HUDEP-2 (cell line): ENCODE measurements around the gene NOSTRIN.
A peak's percentile ranks its signal among the peaks of the same experiment; 100 is the strongest.
"Not testable (repeated sequence)": the region's sequence is repeated elsewhere in the genome, so short reads cannot be mapped to it uniquely, and the experiment has no call there.

Experiments used
- DNase-seq, 76 experiments: peaks; one replicate each; lab custom pipeline; 2025; ENCODE audit not compliant: unreplicated experiment in 76 of 76; lab: John Stamatoyannopoulos, UW

The NOSTRIN gene

GRCh38 chr2:168801961-168802858 is at the start of gene NOSTRIN:
TSS of gene NOSTRIN (plus strand) at chr2:168802637. CDS start at chr2:168802647, 10 bp downstream.
- no peak for DNase-seq

DNA sequence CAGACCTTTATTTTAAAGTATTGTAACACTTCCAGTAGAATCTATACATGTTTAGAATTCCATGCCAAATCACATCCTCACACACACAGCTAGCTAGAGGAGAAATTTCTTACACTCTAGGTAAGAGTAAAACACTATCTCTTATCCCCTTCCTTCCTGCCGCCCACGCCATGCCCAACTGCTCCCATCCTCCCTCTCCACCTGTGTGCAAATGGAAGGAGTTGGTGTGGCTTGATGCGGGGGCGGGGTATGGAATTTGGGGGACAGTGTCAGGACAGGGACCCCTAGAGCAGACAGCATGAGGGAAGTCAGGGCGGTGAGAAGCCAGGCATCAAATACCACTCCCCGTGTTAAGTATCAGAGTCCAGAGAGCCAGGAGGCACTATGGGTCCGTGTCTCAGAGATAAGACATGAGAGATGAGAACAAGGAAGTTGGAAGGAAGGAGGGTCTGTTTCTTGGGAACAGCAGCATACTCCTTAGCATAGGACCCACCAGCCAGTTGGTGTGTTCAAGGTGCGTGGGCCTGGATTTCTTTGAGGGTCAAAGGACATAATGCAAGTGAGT is 48.6 kb upstream of the NOSTRIN start:
- no peak for DNase-seq

DNA sequence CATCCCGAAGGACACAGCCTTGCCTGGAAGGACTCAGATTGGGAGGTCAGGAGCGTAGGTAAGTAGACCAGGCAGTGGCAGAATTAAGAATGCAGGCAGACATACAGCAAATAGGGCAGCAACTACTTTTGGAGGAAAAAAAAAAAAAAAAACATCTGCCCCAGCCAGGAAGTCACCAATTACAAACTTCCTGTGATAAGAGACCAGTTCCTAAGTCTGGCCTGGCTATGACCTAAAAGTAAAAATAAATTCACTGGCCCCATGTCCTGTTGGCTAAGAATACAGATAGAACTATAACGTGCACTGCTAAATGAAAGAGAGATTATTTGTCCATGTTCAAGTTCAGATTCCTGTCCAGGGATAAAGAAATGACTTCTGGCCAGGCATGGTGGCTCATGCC is 45.2 kb upstream of the NOSTRIN start:
- no peak for DNase-seq

GRCh38 chr2:168758970-168759820 is 43.2 kb upstream of the NOSTRIN start:
- peak in 34 of 76 experiments; percentile 2 to 61 (median 27) for DNase-seq

- no peak for DNase-seq
Observed at GRCh38 chr2:168765401-168765800, 37.0 kb upstream of the NOSTRIN start.

DNA sequence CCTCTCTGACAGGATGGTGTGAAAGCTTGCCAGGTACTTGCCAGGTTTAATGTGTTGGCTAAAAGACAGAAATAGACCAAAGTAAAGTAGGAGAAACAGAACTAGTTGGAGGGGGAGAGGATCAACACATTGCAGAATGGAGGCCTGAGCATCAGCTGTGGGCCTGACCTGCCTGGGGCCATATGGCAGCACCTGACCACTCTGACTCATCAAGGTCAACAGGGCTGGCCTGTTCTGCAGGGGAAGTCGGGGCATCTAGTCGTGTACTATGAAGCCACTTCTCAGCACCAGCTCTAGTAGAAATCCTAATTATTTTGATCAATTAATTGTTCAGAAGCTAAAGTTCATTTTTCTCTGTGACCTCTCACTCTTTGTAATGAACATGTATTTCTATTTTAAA is 35.8 kb upstream of the NOSTRIN start:
- no peak for DNase-seq

DNA sequence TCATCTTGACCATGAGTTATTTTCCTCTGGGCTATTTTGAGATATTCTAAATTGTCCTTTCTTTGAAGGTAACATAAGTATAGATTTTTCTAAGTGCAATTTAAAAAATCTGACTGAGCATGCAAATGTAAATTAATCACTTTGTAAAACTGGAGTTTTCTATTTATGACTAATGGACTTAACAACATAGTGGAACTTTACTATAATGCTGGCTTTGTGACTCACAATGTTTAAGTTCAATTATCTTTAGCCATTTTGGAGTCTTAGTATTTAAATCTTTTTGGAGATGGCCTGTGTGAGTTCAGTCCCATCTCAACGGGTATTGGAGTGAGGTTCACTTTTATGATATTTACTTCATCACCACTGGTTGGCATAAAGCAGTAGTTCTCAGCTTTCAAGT is 35.2 kb upstream of the NOSTRIN start:
- DNase-seq: no peak

- DNase-seq: not testable (repeated sequence)
Observed at GRCh38 chr2:168768357-168768756, 34.1 kb upstream of the NOSTRIN start.

- DNase-seq: no peak
Observed at GRCh38 chr2:168770796-168771195, 31.6 kb upstream of the NOSTRIN start.

DNA sequence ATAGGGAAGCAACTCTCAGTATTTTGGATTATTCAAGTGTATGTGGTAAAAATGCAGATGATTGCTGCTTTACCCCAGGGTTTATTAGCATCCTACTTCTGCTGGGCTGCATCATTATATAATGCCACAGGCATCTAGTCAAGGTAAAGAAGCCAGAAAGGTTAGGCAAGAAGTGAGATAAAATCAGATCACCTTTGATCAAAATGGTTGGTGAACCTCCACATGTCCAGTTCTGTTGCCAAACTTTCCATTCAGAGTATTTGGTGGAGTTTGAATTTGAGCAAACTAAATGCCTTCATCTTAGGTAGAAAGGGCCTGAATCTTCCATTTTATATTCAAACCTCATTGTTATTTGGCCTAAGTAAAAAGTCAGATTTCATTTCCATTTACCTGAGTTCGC is 29.7 kb upstream of the NOSTRIN start:
- DNase-seq: no peak

DNA sequence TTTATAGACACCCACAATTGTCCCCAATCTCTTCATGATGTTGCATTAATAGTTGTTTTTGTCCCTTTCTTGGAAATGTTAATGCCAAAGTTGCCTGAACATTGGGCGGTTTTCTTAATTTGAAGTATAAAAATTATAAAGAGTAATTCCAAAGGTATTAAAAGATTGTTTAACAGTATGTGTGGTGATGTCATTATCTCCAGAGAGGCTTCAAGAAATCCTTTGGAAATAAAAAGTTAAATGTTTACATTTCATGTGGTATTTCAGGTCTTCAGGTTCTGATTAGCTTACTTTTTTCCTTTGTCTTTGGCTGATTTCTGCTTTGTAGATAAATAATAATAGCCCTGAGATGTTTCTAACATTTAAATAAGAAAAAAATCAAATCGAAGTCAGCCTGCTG is 29.3 kb upstream of the NOSTRIN start:
- no peak for DNase-seq

DNA sequence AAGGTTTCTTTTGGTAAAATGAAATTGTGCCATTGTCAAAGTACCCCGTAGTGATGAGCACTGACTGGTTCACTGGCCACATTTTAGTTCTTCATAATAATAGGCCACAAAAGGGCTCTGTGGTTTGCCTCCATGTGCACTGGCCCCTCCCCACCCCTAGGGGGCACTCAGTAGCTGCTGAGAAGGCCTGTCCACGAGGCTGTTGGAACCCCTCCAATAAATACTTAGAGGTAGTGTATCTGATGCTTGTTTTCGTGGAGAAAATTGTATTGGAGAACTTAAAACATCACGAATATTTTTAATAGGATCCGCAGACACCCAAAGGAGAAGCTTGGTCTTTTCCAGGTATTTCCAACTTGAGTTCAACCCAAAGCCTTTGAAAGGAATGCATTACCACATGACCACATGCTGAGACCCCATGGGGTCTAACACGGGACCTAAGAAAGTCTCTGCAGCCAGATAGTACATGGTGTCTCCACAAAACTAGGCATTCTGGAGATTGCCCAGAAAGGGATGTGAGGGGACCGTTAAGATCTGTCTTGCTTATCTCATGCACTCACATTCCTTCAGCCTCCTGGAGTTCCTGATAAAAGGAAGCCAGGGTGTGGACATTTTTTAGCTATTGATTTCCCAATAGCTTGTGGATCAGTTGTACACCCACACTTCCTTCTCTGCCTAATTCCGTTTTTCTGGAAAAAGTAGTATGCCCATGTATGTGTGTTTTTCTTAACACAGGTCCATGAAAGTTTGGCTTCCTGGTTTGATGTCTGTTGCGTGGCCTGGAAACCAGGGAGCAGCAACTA is 28.5 kb upstream of the NOSTRIN start:
- DNase-seq: peak in 75 of 76 experiments; percentile 17 to 90 (median 63)

- DNase-seq: no peak
Observed at GRCh38 chr2:168775837-168776236, 26.6 kb upstream of the NOSTRIN start.

GRCh38 chr2:168780669-168781071 is 21.8 kb upstream of the NOSTRIN start:
- DNase-seq: peak in 1 of 76 experiments; percentile 46

GRCh38 chr2:168781191-168781817 is 21.1 kb upstream of the NOSTRIN start:
- peak in 48 of 76 experiments; percentile 6 to 81 (median 38) for DNase-seq

GRCh38 chr2:168782271-168782670 is 20.2 kb upstream of the NOSTRIN start:
- DNase-seq: no peak

GRCh38 chr2:168784993-168785392 is 17.4 kb upstream of the NOSTRIN start:
- DNase-seq: no peak

DNA sequence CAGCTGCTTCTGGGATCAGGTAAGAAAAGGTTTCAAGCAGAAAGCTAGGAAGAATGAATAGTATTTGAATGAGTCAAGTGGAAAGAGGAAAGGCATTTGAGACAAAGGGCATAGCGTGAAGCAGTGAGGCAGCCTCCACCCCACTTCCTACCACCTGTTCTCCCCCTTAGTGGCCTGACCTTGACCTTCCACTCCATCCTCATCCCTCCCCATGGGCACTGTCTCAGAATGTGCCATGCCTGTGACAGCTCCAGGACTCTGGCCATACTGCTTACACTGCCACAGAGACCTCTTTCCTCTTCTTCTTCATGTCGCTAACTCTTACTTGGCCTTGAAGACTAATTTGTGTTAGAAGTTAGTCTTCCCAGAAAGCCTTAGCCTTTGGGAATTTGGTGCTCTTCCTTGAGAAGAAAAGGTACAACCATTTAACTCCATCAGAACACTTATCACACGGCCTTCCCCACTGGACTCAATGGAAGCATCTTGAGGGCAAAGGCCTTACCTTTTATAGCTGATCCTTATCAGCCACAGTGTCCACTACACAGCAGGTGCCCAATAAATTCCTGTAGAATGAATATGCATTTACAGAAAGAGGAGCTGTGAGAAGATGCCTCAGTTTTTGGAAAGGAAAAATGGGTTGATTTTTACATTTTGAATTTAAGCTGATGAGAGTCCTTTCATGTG is 15.2 kb upstream of the NOSTRIN start:
- DNase-seq: no peak

DNA sequence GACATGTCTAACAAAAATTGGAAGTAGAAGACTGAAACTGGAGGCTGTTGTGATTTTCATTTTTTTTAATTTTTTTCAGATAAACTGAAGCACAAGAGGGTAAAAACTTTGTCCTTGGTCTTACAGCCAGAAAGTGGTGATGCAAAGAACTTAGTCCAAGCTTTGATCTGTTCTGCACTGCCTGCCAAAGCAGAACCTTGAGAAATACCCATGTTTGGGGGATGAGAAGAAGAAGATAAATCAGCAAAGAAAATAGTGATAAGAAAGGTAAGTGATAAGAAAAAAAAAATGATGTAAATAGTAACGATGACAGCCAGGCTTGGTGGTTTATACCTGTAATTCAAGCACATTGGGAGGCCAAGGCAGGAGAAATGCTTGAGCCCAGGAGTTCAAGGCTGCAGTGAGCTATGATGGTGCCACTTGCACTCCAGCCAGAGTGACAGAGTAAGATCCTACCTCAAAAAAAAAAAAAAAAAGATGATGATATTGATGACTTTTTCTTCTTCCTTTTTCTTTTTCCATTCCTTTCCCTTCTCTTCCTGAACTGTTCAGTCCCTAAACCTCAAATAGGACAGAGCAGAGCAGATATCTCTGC is 14.6 kb upstream of the NOSTRIN start:
- DNase-seq: no peak
